HepG2 (cell line): ENCODE results near the gene CDC42EP1. TPM values are rescaled to one million over a fixed set of nuclear protein-coding genes. Genes with fewer than 3 reads are reported as not detected.

Experiments used
- FOXC1 ChIP-seq: sonication (generic); formaldehyde crosslinking; IDR thresholded peaks from 2 replicates; pipeline ENCODE4 v1.8.0; 2022; ENCODE audit warnings: mild to moderate bottlenecking, missing genetic modification reagents, borderline replicate concordance
- HDAC2 ChIP-seq: sonication (generic); formaldehyde crosslinking; IDR thresholded peaks from 2 replicates; pipeline ENCODE4 v1.4.0; 2020; ENCODE audit warnings: missing genetic modification reagents
- NRL ChIP-seq: sonication (generic); formaldehyde crosslinking; IDR thresholded peaks from 2 replicates; pipeline ENCODE4 v1.5.0; 2020; ENCODE audit warnings: missing genetic modification reagents, mild to moderate bottlenecking, moderate library complexity, borderline replicate concordance
- RAD21 ChIP-seq: fragments of 450-650 bp; formaldehyde crosslinking; IDR thresholded peaks from 2 replicates; pipeline ENCODE4 v1.5.0; 2020; ENCODE audit warnings: mild to moderate bottlenecking
- THAP11 ChIP-seq: IDR thresholded peaks from 2 replicates; pipeline ENCODE4 v1.6.1; 2016; ENCODE audit warnings: missing biosample characterization, missing genetic modification reagents
- ZBTB38 ChIP-seq: sonication (generic); formaldehyde crosslinking; IDR thresholded peaks from 2 replicates; pipeline ENCODE4 v1.5.1; 2020; ENCODE audit warnings: mild to moderate bottlenecking, missing genetic modification reagents
- ZNF101 ChIP-seq: sonication (generic); formaldehyde crosslinking; IDR thresholded peaks from 2 replicates; pipeline ENCODE4 v1.4.0; 2020; ENCODE audit warnings: mild to moderate bottlenecking, low read depth, missing genetic modification reagents, borderline replicate concordance
- ZNF121 ChIP-seq: sonication (generic); formaldehyde crosslinking; IDR thresholded peaks from 2 replicates; pipeline ENCODE4 v1.5.0; 2020; ENCODE audit warnings: mild to moderate bottlenecking, missing genetic modification reagents
- ZNF20 ChIP-seq: sonication (generic); formaldehyde crosslinking; IDR thresholded peaks from 2 replicates; pipeline ENCODE4 v1.4.0; 2020; ENCODE audit warnings: mild to moderate bottlenecking, moderate library complexity, missing genetic modification reagents
- polyA plus RNA-seq, 8 experiments: library from polyadenylated mRNA; depleted of rRNA in 3 of 8; stranded (reverse) in 7 of 8; unstranded in 1 of 8; fragments of >200 nt; fragmentation: Illumina TruSeq in 4 of 8; extraction: Trizol in 4 of 8; gene quantifications; 2 replicates each; pipeline versions ENCODE4 v1.2.1 to v1.2.3, GENCODE V29; 2011 to 2016; ENCODE audit warnings: low read depth in 4 of 8, missing spikeins in 1 of 8, mixed read lengths in 1 of 8; ENCODE audit not compliant: insufficient read depth in 1 of 8
- total RNA-seq, 5 experiments: library from RNA; depleted of rRNA; stranded (reverse); fragments of >200 nt; fragmentation: Illumina TruSeq; extraction: Trizol; gene quantifications; 2 replicates each; pipeline ENCODE4 v1.2.3, GENCODE V29; 2016; ENCODE audit warnings: low read depth in 1 of 5
- TF ChIP-seq, protein P1 (sequence below): conservative IDR thresholded peaks from 2 replicates; pipeline ENCODE4 v1.6.1; 2018; ENCODE audit warnings: missing genetic modification reagents
- TF ChIP-seq, protein P2 (sequence below): sonication (generic); formaldehyde crosslinking; IDR thresholded peaks from 2 replicates; pipeline ENCODE4 v1.5.1; 2020; ENCODE audit warnings: mild to moderate bottlenecking, moderate library complexity, missing genetic modification reagents
- TF ChIP-seq, protein P3 (sequence below): sonication (generic); formaldehyde crosslinking; IDR thresholded peaks from 2 replicates; pipeline ENCODE4 v1.5.0; 2020; ENCODE audit warnings: missing genetic modification reagents
- TF ChIP-seq, protein P4 (sequence below): sonication (generic); formaldehyde crosslinking; IDR thresholded peaks from 2 replicates; pipeline ENCODE4 v1.5.1; 2020; ENCODE audit warnings: mild to moderate bottlenecking, missing genetic modification reagents, moderate library complexity
- TF ChIP-seq, protein P5 (sequence below): sonication (generic); formaldehyde crosslinking; IDR thresholded peaks from 2 replicates; pipeline ENCODE4 v1.4.0; 2020; ENCODE audit warnings: missing genetic modification reagents

The CDC42EP1 gene
- total and polyA plus RNA-seq, 2 of the 13 experiments (the other 11 are each of a cell fraction or from before 2014, with no cell fraction given): 17.1 to 29.5 TPM

DNA sequence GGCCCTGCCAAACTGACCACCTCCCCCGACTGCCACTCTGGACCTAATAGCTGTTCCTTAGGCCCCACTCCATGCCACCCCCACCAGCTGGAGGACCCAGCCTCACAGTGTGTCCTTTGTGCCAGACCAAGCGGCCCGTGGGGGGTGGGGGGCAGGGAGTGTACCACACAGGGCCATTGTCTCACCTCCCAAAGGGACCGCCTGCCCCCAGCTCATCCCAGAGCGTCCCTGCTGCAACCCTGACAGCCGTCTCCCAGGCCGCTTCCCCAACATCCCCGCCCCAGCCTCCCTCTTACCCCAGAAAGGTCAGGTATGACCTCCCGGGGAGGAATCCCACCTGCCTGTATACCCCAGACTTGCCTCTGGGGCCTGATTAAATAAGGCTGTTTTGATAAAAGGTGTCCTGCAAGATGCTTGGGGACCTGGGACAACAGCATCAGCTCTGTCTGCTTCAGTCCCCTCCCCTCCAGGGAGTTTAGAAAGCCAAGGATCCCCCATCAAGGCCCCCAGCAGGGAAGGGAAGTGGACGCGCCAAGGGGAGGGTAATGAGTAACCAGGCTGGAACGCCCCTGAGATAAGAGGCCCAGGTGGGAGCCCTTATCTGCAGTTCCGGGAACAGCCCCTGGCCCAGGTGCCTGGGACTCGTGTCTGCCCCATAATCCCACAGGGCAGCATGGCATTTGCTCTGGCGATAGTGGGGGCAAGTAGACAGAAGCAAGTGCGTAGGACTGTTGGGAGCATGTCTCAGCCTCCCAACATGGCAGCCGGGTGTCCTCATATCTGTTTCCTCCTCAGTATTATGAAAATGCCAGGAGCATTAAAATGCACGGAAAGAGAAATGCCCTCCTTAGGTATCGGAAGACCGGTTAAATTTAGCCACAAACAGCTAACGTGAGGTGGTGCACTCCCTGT lies 9.0 kb downstream of the CDC42EP1 start (continued):
- TF ChIP-seq HDAC2 (CRISPR knock-in tag) (peak; percentile 57), ZBTB38 (peak; percentile 42; the same call in 1 of the 2 replicates), ZNF101 (no peak), FOXC1 (CRISPR knock-in tag) (0 out of 2 replicates have a peak, but pooled peaks have one; percentile 19), THAP11 (CRISPR knock-in tag) (peak; percentile 75), ZNF20 (0 out of 2 replicates have a peak, but pooled peaks have one; percentile 27), ZNF121 (CRISPR knock-in tag) (no peak), NRL (CRISPR knock-in tag) (peak; percentile 64; the same call in 1 of the 2 replicates), RAD21 (CRISPR knock-in tag) (no peak)
- TF ChIP-seq, protein P1, sequence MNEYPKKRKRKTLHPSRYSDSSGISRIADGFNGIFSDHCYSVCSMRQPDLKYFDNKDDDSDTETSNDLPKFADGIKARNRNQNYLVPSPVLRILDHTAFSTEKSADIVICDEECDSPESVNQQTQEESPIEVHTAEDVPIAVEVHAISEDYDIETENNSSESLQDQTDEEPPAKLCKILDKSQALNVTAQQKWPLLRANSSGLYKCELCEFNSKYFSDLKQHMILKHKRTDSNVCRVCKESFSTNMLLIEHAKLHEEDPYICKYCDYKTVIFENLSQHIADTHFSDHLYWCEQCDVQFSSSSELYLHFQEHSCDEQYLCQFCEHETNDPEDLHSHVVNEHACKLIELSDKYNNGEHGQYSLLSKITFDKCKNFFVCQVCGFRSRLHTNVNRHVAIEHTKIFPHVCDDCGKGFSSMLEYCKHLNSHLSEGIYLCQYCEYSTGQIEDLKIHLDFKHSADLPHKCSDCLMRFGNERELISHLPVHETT (CRISPR knock-in tag): no peak; the same call in 1 of the 2 replicates
- TF ChIP-seq, protein P2, sequence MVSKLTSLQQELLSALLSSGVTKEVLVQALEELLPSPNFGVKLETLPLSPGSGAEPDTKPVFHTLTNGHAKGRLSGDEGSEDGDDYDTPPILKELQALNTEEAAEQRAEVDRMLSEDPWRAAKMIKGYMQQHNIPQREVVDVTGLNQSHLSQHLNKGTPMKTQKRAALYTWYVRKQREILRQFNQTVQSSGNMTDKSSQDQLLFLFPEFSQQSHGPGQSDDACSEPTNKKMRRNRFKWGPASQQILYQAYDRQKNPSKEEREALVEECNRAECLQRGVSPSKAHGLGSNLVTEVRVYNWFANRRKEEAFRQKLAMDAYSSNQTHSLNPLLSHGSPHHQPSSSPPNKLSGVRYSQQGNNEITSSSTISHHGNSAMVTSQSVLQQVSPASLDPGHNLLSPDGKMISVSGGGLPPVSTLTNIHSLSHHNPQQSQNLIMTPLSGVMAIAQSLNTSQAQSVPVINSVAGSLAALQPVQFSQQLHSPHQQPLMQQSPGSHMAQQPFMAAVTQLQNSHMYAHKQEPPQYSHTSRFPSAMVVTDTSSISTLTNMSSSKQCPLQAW (CRISPR knock-in tag): peak; percentile 100
- TF ChIP-seq, protein P3, sequence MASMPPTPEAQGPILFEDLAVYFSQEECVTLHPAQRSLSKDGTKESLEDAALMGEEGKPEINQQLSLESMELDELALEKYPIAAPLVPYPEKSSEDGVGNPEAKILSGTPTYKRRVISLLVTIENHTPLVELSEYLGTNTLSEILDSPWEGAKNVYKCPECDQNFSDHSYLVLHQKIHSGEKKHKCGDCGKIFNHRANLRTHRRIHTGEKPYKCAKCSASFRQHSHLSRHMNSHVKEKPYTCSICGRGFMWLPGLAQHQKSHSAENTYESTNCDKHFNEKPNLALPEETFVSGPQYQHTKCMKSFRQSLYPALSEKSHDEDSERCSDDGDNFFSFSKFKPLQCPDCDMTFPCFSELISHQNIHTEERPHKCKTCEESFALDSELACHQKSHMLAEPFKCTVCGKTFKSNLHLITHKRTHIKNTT (CRISPR knock-in tag): no peak
- TF ChIP-seq, protein P4, sequence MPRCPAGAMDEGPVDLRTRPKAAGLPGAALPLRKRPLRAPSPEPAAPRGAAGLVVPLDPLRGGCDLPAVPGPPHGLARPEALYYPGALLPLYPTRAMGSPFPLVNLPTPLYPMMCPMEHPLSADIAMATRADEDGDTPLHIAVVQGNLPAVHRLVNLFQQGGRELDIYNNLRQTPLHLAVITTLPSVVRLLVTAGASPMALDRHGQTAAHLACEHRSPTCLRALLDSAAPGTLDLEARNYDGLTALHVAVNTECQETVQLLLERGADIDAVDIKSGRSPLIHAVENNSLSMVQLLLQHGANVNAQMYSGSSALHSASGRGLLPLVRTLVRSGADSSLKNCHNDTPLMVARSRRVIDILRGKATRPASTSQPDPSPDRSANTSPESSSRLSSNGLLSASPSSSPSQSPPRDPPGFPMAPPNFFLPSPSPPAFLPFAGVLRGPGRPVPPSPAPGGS (CRISPR knock-in tag): peak; percentile 84
- TF ChIP-seq, protein P5, sequence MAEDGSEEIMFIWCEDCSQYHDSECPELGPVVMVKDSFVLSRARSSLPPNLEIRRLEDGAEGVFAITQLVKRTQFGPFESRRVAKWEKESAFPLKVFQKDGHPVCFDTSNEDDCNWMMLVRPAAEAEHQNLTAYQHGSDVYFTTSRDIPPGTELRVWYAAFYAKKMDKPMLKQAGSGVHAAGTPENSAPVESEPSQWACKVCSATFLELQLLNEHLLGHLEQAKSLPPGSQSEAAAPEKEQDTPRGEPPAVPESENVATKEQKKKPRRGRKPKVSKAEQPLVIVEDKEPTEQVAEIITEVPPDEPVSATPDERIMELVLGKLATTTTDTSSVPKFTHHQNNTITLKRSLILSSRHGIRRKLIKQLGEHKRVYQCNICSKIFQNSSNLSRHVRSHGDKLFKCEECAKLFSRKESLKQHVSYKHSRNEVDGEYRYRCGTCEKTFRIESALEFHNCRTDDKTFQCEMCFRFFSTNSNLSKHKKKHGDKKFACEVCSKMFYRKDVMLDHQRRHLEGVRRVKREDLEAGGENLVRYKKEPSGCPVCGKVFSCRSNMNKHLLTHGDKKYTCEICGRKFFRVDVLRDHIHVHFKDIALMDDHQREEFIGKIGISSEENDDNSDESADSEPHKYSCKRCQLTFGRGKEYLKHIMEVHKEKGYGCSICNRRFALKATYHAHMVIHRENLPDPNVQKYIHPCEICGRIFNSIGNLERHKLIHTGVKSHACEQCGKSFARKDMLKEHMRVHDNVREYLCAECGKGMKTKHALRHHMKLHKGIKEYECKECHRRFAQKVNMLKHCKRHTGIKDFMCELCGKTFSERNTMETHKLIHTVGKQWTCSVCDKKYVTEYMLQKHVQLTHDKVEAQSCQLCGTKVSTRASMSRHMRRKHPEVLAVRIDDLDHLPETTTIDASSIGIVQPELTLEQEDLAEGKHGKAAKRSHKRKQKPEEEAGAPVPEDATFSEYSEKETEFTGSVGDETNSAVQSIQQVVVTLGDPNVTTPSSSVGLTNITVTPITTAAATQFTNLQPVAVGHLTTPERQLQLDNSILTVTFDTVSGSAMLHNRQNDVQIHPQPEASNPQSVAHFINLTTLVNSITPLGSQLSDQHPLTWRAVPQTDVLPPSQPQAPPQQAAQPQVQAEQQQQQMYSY (CRISPR knock-in tag): no peak
